GM23338 (cell line): ENCODE results near the gene RCOR1.

ENCODE experiments used
- EZH2 ChIP-seq: fragments of 200-600 bp; sonication (generic); IDR thresholded peaks from one replicate; pipeline ENCODE4 v1.8.0; 2017; ENCODE audit warnings: antibody characterized with exemption, mild to moderate bottlenecking, low read depth; ENCODE audit not compliant: unreplicated experiment
- EZH2phosphoT487 ChIP-seq: fragments of 200-600 bp; sonication (generic); IDR thresholded peaks from one replicate; pipeline ENCODE4 v1.8.1; 2018; ENCODE audit warnings: antibody characterized with exemption; ENCODE audit not compliant: unreplicated experiment
- JUNB ChIP-seq: IDR thresholded peaks from one replicate; pipeline ENCODE4 v1.6.1; 2016; ENCODE audit warnings: antibody characterized with exemption; ENCODE audit not compliant: unreplicated experiment
- NANOG ChIP-seq: IDR thresholded peaks from 2 replicates; pipeline ENCODE4 v1.6.1; 2016; ENCODE audit warnings: antibody characterized with exemption, borderline replicate concordance
- POLR2AphosphoS5 ChIP-seq: IDR thresholded peaks from 2 replicates; pipeline ENCODE4 v1.6.1; 2016; ENCODE audit warnings: antibody characterized with exemption, low read depth
- ZNF114 ChIP-seq: fragments of 250-450 bp; sonication (Bioruptor Pico); IDR thresholded peaks from 2 replicates; pipeline ENCODE4 v1.5.0; 2020; ENCODE audit warnings: mild to moderate bottlenecking, moderate library complexity
- TF ChIP-seq, protein P1 (sequence below), 2 experiments: fragments of 200-600 bp in 1 of 2; sonication (generic) in 1 of 2; conservative IDR thresholded peaks; 2 replicates each; pipeline versions ENCODE4 v1.5.1 to v1.6.1; 2016 to 2017; ENCODE audit warnings: antibody characterized with exemption in 2 of 2, low read depth in 2 of 2, mild to moderate bottlenecking in 2 of 2, moderate library complexity in 1 of 2
- TF ChIP-seq, protein P2 (sequence below): IDR thresholded peaks from one replicate; pipeline ENCODE4 v1.6.1; 2018; ENCODE audit warnings: antibody characterized with exemption; ENCODE audit not compliant: unreplicated experiment

GRCh38 chr14:102626530-102626929 is 34.1 kb downstream of the RCOR1 start:
- TF ChIP-seq, protein P1, sequence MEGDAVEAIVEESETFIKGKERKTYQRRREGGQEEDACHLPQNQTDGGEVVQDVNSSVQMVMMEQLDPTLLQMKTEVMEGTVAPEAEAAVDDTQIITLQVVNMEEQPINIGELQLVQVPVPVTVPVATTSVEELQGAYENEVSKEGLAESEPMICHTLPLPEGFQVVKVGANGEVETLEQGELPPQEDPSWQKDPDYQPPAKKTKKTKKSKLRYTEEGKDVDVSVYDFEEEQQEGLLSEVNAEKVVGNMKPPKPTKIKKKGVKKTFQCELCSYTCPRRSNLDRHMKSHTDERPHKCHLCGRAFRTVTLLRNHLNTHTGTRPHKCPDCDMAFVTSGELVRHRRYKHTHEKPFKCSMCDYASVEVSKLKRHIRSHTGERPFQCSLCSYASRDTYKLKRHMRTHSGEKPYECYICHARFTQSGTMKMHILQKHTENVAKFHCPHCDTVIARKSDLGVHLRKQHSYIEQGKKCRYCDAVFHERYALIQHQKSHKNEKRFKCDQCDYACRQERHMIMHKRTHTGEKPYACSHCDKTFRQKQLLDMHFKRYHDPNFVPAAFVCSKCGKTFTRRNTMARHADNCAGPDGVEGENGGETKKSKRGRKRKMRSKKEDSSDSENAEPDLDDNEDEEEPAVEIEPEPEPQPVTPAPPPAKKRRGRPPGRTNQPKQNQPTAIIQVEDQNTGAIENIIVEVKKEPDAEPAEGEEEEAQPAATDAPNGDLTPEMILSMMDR (conservative IDR thresholded peaks at IDR 0.05; ENCODE audit: low read depth in 2 of 2) = peak; percentile 15 to 60; a peak in 3 of 4 replicates
- TF ChIP-seq EZH2 = no peak
- TF ChIP-seq POLR2AphosphoS5 = no peak
- TF ChIP-seq JUNB = no peak
- TF ChIP-seq, protein P2, sequence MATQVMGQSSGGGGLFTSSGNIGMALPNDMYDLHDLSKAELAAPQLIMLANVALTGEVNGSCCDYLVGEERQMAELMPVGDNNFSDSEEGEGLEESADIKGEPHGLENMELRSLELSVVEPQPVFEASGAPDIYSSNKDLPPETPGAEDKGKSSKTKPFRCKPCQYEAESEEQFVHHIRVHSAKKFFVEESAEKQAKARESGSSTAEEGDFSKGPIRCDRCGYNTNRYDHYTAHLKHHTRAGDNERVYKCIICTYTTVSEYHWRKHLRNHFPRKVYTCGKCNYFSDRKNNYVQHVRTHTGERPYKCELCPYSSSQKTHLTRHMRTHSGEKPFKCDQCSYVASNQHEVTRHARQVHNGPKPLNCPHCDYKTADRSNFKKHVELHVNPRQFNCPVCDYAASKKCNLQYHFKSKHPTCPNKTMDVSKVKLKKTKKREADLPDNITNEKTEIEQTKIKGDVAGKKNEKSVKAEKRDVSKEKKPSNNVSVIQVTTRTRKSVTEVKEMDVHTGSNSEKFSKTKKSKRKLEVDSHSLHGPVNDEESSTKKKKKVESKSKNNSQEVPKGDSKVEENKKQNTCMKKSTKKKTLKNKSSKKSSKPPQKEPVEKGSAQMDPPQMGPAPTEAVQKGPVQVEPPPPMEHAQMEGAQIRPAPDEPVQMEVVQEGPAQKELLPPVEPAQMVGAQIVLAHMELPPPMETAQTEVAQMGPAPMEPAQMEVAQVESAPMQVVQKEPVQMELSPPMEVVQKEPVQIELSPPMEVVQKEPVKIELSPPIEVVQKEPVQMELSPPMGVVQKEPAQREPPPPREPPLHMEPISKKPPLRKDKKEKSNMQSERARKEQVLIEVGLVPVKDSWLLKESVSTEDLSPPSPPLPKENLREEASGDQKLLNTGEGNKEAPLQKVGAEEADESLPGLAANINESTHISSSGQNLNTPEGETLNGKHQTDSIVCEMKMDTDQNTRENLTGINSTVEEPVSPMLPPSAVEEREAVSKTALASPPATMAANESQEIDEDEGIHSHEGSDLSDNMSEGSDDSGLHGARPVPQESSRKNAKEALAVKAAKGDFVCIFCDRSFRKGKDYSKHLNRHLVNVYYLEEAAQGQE = no peak
- no peak for TF ChIP-seq EZH2phosphoT487
- no peak for TF ChIP-seq NANOG
- TF ChIP-seq ZNF114 (CRISPR knock-in tag) = no peak
